H9 (cell line): ENCODE results near the gene PDZD2. TPM values are rescaled to one million over a fixed set of nuclear protein-coding genes. Genes with fewer than 3 reads are reported as not detected.
A peak's percentile ranks its signal among the peaks of the same experiment; 100 is the strongest.

ENCODE experiments used
- DNase-seq: peaks from one replicate; pipeline ENCODE4 v3.0.0-alpha.2; 2017
- H2AFZ ChIP-seq: one replicate; pipeline ENCODE4 v1.6.1; 2013; ENCODE audit warnings: mild to moderate bottlenecking, low read length, control low read depth, moderate library complexity
- H2AK5ac ChIP-seq: 2 replicates; pipeline ENCODE4 v1.6.1; 2013; ENCODE audit warnings: low read length, control low read depth, mixed read lengths; ENCODE audit not compliant: insufficient read length
- H2BK120ac ChIP-seq: one replicate; pipeline ENCODE4 v1.6.1; 2013; ENCODE audit warnings: low read depth, mild to moderate bottlenecking, low read length, control low read depth, inconsistent platforms; ENCODE audit not compliant: poor library complexity, severe bottlenecking
- H2BK12ac ChIP-seq: 2 replicates; pipeline ENCODE4 v1.6.1; 2013; ENCODE audit warnings: low read length, control low read depth, mixed read lengths, low read depth; ENCODE audit not compliant: insufficient read length
- H2BK15ac ChIP-seq: 2 replicates; pipeline ENCODE4 v1.6.1; 2013; ENCODE audit warnings: low read depth, low read length, control low read depth
- H2BK20ac ChIP-seq: one replicate; pipeline ENCODE4 v1.6.1; 2013; ENCODE audit warnings: low read depth, mild to moderate bottlenecking, low read length, control low read depth, inconsistent platforms; ENCODE audit not compliant: poor library complexity, severe bottlenecking
- H2BK5ac ChIP-seq: 2 replicates; pipeline ENCODE4 v1.6.1; 2013; ENCODE audit warnings: low read length, control low read depth, mixed read lengths; ENCODE audit not compliant: insufficient read length
- H3K14ac ChIP-seq: 2 replicates; pipeline ENCODE4 v1.6.1; 2013; ENCODE audit warnings: low read length, control low read depth; ENCODE audit not compliant: insufficient read depth
- H3K18ac ChIP-seq: 2 replicates; pipeline ENCODE4 v1.6.1; 2013; ENCODE audit warnings: low read depth, mild to moderate bottlenecking, mixed read lengths, low read length, control low read depth; ENCODE audit not compliant: insufficient read length
- H3K23ac ChIP-seq: 2 replicates; pipeline ENCODE4 v1.6.1; 2013; ENCODE audit warnings: low read length, control low read depth, mixed read lengths, low read depth; ENCODE audit not compliant: insufficient read length
- H3K23me2 ChIP-seq: 2 replicates; pipeline ENCODE4 v1.6.1; 2013; ENCODE audit warnings: low read depth, mild to moderate bottlenecking, mixed read lengths, low read length, control low read depth; ENCODE audit not compliant: insufficient read length, poor library complexity, severe bottlenecking
- H3K27ac ChIP-seq: 2 replicates; pipeline ENCODE4 v1.5.1; 2013; ENCODE audit warnings: low read length, control low read depth, mixed read lengths, low read depth; ENCODE audit not compliant: insufficient read length
- H3K27me3 ChIP-seq: 2 replicates; pipeline ENCODE4 v1.6.1; 2013; ENCODE audit warnings: low read length, control low read depth, inconsistent platforms; ENCODE audit not compliant: insufficient read depth
- H3K4ac ChIP-seq: 2 replicates; pipeline ENCODE4 v1.6.1; 2013; ENCODE audit warnings: low read depth, mild to moderate bottlenecking, control low read depth, inconsistent platforms, low read length, moderate library complexity
- H3K4me1 ChIP-seq: 2 replicates; pipeline ENCODE4 v1.6.1; 2013; ENCODE audit warnings: low read length, control low read depth, inconsistent platforms; ENCODE audit not compliant: insufficient read depth
- H3K4me2 ChIP-seq: 2 replicates; pipeline ENCODE4 v1.6.1; 2013; ENCODE audit warnings: low read length, control low read depth, mixed read lengths; ENCODE audit not compliant: insufficient read length, insufficient read depth
- H3K56ac ChIP-seq: 2 replicates; pipeline ENCODE4 v1.6.1; 2013; ENCODE audit warnings: low read depth, mild to moderate bottlenecking, mixed read lengths, low read length, control low read depth; ENCODE audit not compliant: insufficient read length
- H3K79me1 ChIP-seq: 2 replicates; pipeline ENCODE4 v1.6.1; 2013; ENCODE audit warnings: low read depth, mild to moderate bottlenecking, moderate library complexity, low read length, control low read depth, inconsistent platforms; ENCODE audit not compliant: insufficient read depth, poor library complexity, severe bottlenecking
- H3K79me2 ChIP-seq: 2 replicates; pipeline ENCODE4 v1.6.1; 2013; ENCODE audit warnings: low read length, control low read depth, inconsistent platforms; ENCODE audit not compliant: insufficient read depth
- H3K9ac ChIP-seq: 2 replicates; pipeline ENCODE4 v1.6.1; 2013; ENCODE audit warnings: low read length, control low read depth, mixed read lengths; ENCODE audit not compliant: insufficient read length; ENCODE audit errors: extremely low read depth
- H3K9me3 ChIP-seq: one replicate; pipeline ENCODE4 v1.6.1; 2013; ENCODE audit warnings: low read depth, low read length, inconsistent platforms; ENCODE audit not compliant: control insufficient read depth
- H3T11ph ChIP-seq: one replicate; pipeline ENCODE4 v1.6.1; 2013; ENCODE audit warnings: mild to moderate bottlenecking, low read length, control low read depth, inconsistent platforms
- H4K20me1 ChIP-seq: one replicate; pipeline ENCODE4 v1.6.1; 2013; ENCODE audit not compliant: control insufficient read depth, insufficient read length, insufficient read depth
- H4K5ac ChIP-seq: 2 replicates; pipeline ENCODE4 v1.6.1; 2013; ENCODE audit warnings: low read depth, mild to moderate bottlenecking, mixed read lengths, low read length, control low read depth; ENCODE audit not compliant: insufficient read length
- H4K8ac ChIP-seq: replicated peaks from 2 replicates; pipeline ENCODE4 v1.6.1; 2013; ENCODE audit warnings: low read length, control low read depth, mixed read lengths, low read depth; ENCODE audit not compliant: insufficient read length
- H4K91ac ChIP-seq: 2 replicates; pipeline ENCODE4 v1.6.1; 2013; ENCODE audit warnings: low read depth, mild to moderate bottlenecking, moderate library complexity, mixed read lengths, low read length, control low read depth; ENCODE audit not compliant: insufficient read length
- H3K27ac Mint-ChIP-seq, 3 experiments: 2 replicates in 2 of 3; 3 replicates in 1 of 3; pipeline ENCODE4 v1.8.0; 2020 to 2021; ENCODE audit warnings: mixed read lengths in 3 of 3, mild to moderate bottlenecking in 1 of 3, moderate library complexity in 1 of 3
- H3K27me3 Mint-ChIP-seq: 2 replicates; pipeline ENCODE4 v1.8.0; 2021; ENCODE audit warnings: low read depth, mild to moderate bottlenecking, moderate library complexity, mixed read lengths
- H3K36me3 Mint-ChIP-seq, 3 experiments: 2 replicates in 2 of 3; 3 replicates in 1 of 3; pipeline ENCODE4 v1.8.0; 2020 to 2021; ENCODE audit warnings: low read depth in 3 of 3, mixed read lengths in 3 of 3; ENCODE audit not compliant: insufficient read depth in 1 of 3
- H3K4me1 Mint-ChIP-seq, 2 experiments: 2 replicates each; pipeline ENCODE4 v1.8.0; 2020; ENCODE audit warnings: mixed read lengths in 2 of 2
- H3K4me3 Mint-ChIP-seq, 2 experiments: 2 replicates in 1 of 2; 3 replicates in 1 of 2; pipeline ENCODE4 v1.8.0; 2020 to 2021; ENCODE audit warnings: mild to moderate bottlenecking in 2 of 2, mixed read lengths in 2 of 2, moderate library complexity in 1 of 2
- H3K9me3 Mint-ChIP-seq, 2 experiments: 2 replicates in 1 of 2; 3 replicates in 1 of 2; pipeline ENCODE4 v1.8.0; 2020; ENCODE audit warnings: mild to moderate bottlenecking in 2 of 2, mixed read lengths in 2 of 2, moderate library complexity in 1 of 2
- WGBS: extraction: QIAGEN DNeasy Blood & Tissue Kit; methylation state at CpG from one replicate; pipeline ENCODE4 v1.1.7; 2013; ENCODE audit warnings: missing lambda C conversion rate, low lambda C conversion rate, mixed read lengths; ENCODE audit not compliant: insufficient read length; ENCODE audit errors: extremely low coverage; 5-methylcytosine and 5-hydroxymethylcytosine counted together
- total RNA-seq: library from RNA; stranded (reverse); gene quantifications from 2 replicates; pipeline ENCODE4 v1.2.1, GENCODE V29; 2021
- TF ChIP-seq, protein P1 (sequence below): fragments of 200-600 bp; sonication (generic); conservative IDR thresholded peaks from 3 replicates; pipeline ENCODE4 v1.8.0; 2021; ENCODE audit warnings: antibody characterized with exemption, mild to moderate bottlenecking

PDZD2 gene
- total RNA-seq, 1 experiment from 2014 or later: 9.9 TPM

DNA sequence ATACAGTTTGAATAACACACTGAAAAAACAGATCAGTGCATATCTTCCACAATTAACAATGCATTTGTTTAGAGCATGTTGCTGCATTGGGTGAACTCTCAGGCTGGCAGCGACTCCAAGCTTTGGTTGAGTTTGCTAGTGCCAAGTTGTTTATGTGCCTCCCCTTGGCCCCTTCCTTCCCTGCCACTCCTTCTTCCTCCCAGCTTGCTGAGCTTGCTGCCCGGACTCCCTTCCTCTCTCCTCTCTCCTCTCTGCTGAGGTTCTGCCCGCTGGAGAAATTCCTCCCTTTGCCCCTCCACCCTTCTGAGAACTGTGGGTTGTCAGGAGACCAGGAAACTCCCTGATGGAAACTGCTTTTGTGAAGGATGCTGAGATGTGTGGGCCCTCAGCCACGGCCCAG, 247.3 kb downstream of the PDZD2 start:
- Mint-ChIP-seq H3K27ac (peak overlapping the region in 2 of 3 experiments; percentile 4 to 9; a peak in 3 of 7 replicates), H3K27me3 (no peaks in the 10 kb centered on the region; the same call in 1 of the 2 replicates), H3K9me3 (no peaks in the 10 kb centered on the region; a peak in 1 of 5 replicates), H3K4me3 (no peak overlapping the region), H3K4me1 (peaks cover 46 to 48% of the 10 kb centered on the region in 2 experiments), H3K36me3 (no peaks in the 10 kb centered on the region)
- Histone ChIP-seq H3K79me2 (no peaks in the 10 kb centered on the region), H4K20me1 (no peaks in the 10 kb centered on the region), H3K4me2 (no peak overlapping the region), H4K5ac (no peak overlapping the region), H3K79me1 (no peaks in the 10 kb centered on the region), H3K18ac (no peak overlapping the region), H3K4me1 (peaks cover 8% of the 10 kb centered on the region; the same call in 1 of the 2 replicates), H3K4ac (no peak overlapping the region), H3K23me2 (no peaks in the 10 kb centered on the region), H3K27me3 (no peaks in the 10 kb centered on the region), H2BK20ac (no peak overlapping the region), H2AFZ (no peak overlapping the region), H2AK5ac (no peak overlapping the region), H2BK5ac (no peak overlapping the region), H2BK15ac (no peak overlapping the region), H3K9me3 (no peaks in the 10 kb centered on the region), H3T11ph (no peak overlapping the region), H2BK120ac (no peak overlapping the region), H3K14ac (no peak overlapping the region), H3K27ac (no peak overlapping the region), H2BK12ac (no peak overlapping the region), H3K56ac (no peak overlapping the region), H3K23ac (no peak overlapping the region), H3K9ac (no peak overlapping the region), H4K91ac (no peak overlapping the region), H4K8ac (no peak overlapping the region)
- TF ChIP-seq, protein P1, sequence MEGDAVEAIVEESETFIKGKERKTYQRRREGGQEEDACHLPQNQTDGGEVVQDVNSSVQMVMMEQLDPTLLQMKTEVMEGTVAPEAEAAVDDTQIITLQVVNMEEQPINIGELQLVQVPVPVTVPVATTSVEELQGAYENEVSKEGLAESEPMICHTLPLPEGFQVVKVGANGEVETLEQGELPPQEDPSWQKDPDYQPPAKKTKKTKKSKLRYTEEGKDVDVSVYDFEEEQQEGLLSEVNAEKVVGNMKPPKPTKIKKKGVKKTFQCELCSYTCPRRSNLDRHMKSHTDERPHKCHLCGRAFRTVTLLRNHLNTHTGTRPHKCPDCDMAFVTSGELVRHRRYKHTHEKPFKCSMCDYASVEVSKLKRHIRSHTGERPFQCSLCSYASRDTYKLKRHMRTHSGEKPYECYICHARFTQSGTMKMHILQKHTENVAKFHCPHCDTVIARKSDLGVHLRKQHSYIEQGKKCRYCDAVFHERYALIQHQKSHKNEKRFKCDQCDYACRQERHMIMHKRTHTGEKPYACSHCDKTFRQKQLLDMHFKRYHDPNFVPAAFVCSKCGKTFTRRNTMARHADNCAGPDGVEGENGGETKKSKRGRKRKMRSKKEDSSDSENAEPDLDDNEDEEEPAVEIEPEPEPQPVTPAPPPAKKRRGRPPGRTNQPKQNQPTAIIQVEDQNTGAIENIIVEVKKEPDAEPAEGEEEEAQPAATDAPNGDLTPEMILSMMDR: no peak
- WGBS: no CpG with 5 or more reads among the region's 4 CpGs
- no peak for DNase-seq
